ENCODE measurements around the gene C13orf46. TPM values are rescaled to one million over a fixed set of nuclear protein-coding genes. Genes with fewer than 3 reads are reported as not detected.

Gene C13orf46
- total and polyA plus RNA-seq, 2 of the 8 experiments (the other 6 are each of a cell fraction or from before 2014, with no cell fraction given) = 0.23 to 0.28 TPM

GRCh38 chr13:113930671-113931637 lies 42.9 kb downstream of the C13orf46 start (continued):
- TF ChIP-seq SAP30 (IDR thresholded peaks at IDR 0.05; ENCODE audit: insufficient read depth, insufficient replicate concordance, low read length) (no peak), KDM1A (IDR thresholded peaks at IDR 0.05; ENCODE audit: borderline replicate concordance, low read length) (no peak), TEAD4 (IDR thresholded peaks at IDR 0.05; ENCODE audit: low read depth, low read length) (no peak)

Measured in H1 (cell line).